ENCODE measurements around the gene STAP2.
"Not testable (repeated sequence)": the region's sequence is repeated elsewhere in the genome, so short reads cannot be mapped to it uniquely, and the experiment has no call there.

Gene STAP2

GRCh38 chr19:4301590-4302242, 36.9 kb downstream of the STAP2 start:
- DNase-seq (ENCODE audit: low read depth in 2 of 2, low spot score in 1 of 2): no peak

DNA sequence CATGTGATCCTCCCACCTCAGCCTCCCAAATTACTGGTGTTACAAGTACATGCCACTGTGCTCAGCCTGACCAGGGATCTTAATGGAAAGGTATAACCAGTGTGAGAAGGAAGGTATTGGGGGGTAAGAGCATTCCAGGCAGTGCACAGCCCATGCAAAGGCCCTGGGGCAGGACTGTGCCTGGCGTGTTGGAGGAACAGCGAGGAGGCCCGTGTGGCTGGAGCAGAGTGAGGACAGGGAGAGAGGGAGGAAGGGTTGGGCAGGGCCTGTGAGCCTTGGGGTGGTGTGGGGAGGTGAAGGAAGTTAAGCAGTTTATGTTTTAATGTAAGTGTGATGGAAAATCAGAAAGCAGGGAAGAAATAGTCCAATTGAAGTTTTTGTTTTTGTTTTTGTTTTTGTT, 38.0 kb downstream of the STAP2 start:
- no peak for DNase-seq (ENCODE audit: low read depth in 2 of 2, low spot score in 1 of 2)

DNA sequence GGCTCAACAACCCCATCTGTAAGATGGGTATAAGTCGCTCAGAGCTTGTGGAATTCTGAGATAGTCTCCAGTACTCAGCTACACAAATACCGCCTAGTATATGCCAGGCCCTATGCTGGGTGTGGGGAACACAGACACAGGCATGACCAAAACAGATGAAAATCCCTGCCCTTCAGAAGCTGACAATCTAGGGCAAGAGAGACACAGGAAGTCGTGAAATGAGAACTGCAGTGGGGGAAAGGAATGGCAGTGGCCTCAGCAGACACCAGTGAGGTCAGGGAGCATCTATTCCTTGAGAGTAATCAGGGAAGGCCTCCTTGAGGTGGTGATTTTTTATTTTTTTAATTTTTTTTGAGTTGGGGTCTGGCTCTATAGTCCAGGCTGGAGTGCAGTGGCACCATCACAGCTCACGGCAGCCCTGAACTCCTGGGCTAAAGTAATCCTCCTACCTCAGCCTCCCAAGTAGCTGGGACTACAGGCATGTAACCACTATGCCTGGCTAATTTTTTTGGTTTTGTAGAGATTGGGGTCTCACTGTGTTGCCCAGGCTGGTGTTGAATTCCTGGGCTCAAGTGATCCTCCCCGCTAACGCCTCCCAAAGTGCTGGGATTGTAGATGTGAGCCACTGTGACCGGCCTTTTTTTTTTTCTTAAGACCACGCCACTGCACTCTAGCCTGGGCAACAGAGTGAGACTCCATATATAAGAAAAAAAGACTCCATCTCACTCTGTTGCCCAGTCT, 39.6 kb downstream of the STAP2 start:
- no peak for DNase-seq (ENCODE audit: low read depth in 2 of 2, low spot score in 1 of 2)

DNA sequence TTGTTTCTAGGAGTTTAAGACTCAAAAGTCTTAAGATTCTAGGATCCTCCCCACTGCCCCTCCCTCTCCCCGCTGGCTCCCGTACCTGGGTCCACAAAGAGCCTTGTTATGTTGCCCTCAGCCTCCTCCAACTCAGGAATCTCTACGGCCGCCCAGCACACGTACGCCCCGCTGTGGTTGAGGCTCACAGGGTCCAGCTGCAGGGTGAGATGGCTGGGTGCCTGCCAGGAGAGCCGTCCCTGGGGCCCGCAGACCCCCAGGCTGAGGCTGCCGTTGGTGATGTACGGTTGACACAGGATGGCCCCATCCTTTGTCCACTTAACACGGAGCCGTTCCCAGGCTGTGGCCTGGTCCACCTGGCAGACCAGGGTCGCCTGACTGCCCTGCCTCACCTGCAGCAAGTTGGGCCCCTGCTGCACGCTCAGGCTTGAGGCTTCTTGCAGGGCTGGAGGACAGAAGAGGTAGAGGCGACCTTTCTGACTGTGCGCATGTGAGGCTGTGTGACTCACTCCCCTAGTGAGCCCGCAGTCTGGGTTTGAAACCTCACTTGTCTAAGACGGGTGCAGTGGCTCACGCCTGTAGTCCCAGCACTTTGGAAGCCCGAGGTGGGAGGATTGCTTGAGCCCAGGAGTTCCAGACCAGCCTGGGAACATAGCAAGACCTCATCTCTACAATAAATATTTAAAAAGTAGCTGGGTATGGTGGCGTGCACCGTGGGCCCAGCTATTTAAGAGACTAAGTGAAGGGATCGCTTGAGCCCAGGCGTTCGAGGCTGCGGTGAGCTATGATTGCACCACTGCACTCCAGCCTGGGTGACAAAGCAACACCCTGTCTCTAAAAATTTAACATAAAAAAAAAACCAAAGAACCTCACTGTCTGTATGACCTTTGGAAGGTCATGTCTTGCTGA, 40.5 kb downstream of the STAP2 start:
- no peak for DNase-seq (ENCODE audit: low read depth in 2 of 2, low spot score in 1 of 2)

DNA sequence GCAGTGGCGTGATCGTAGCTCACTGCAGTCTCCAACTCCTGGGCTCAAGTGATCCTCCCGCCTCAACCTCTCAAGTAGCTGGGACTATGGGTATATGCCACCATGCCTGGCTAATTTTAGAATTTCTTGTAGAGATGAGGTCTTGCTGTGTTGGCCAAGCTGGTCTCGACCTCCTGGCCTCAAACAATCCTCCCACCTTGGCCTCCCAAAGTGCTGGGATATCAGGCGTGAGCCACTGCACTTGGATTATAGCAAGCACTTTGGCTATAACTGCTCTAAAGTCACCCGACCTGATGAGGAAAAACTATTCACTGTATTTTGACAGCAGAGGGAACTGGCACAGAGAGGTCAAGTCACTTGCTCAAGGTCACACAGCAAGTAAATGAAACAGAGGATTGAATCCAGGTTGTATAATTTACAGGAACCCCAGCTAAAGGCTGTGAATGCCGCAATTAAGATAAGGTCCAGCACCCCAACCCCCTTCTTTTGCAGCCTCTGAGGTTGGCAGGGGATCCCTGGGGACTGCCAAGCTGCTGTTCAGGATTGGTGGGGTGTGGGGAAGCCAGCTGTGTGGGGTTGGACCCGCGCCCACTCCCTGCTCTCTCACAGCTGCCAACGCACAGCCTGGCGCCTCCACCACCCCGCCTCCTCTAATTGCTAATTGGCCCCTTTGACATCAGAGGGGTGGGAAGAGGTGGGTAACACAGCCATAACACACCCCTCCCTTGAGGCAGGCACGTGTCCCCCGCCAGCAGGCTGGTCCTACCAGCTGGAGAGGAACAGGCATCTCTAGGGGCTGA, 42.5 kb downstream of the STAP2 start:
- no peak for DNase-seq (ENCODE audit: low read depth in 2 of 2, low spot score in 1 of 2)

DNA sequence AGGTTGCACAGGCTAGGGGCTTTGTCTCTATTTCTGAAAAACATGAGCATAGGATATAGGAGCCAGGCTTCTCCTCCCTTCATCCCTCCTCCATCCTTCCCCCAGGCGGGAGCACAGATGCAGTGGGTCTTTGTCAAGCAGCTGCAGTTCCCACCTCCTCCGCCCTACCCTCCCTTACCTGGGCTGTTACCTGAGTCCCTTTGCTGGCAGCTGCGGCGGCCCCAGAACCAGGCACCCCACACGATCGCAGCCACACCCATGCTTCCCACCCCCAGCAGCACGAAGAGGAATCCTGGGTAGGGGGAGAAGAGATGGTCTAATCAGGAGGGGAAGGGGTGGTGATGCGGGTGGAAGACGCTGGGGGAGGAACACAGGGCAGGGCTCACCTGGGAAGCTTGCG, 44.2 kb downstream of the STAP2 start:
- no peak for DNase-seq (ENCODE audit: low read depth in 2 of 2, low spot score in 1 of 2)

GRCh38 chr19:4292515-4292914, 46.1 kb downstream of the STAP2 start:
- no peak for DNase-seq (ENCODE audit: low read depth in 2 of 2, low spot score in 1 of 2)

DNA sequence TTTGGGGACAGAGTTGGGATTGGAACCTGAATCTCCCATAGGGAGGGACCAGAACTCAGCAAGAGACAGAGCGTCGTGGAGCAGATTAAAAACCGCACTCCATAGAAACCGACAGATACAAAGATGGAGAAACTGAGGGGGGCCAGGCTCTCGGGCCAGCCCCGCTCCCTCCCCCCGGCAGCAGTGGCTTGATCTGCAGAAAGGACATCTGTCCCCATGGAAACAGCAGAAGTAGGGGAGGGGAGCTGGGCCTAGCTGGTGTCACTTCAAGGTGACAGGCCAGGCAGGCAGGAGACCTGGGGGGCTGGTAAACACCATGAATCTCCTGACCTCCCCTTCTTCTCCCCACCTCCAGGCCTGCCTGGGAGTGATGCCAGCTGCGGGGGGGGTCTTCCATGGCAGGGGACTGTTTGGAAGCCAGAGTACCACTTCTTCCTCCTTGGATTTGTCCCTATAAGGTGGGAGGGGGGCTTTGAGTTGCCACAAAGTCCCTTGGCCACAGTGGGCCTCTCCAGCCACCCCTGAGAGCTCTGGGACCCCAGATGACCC, 47.4 kb downstream of the STAP2 start:
- DNase-seq (ENCODE audit: low read depth in 2 of 2, low spot score in 1 of 2): no peak

- no peak for DNase-seq (ENCODE audit: low read depth in 2 of 2, low spot score in 1 of 2)
Observed at GRCh38 chr19:4288091-4288777, 50.4 kb downstream of the STAP2 start.

DNA sequence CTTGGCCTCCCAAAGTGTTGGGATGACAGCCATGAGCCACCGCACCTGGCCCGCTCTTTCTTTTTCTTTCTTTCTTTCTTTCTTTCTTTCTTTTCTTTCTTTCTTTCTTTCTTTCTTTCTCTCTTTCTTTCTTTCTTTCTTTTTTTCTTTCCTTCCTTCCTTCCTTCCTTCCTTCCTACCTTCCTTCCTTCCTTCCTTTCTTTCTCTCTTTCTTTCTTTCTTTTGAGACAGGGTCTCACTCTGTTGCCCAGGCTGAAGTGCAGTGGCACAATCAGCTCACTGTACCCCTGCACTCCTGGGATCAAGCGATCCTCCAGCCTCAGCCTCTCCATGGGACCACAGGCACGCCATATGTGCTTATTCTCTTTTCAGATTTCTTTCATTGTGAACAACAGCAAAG, 52.5 kb downstream of the STAP2 start:
- DNase-seq (ENCODE audit: low read depth in 2 of 2, low spot score in 1 of 2): not testable (repeated sequence)

DNA sequence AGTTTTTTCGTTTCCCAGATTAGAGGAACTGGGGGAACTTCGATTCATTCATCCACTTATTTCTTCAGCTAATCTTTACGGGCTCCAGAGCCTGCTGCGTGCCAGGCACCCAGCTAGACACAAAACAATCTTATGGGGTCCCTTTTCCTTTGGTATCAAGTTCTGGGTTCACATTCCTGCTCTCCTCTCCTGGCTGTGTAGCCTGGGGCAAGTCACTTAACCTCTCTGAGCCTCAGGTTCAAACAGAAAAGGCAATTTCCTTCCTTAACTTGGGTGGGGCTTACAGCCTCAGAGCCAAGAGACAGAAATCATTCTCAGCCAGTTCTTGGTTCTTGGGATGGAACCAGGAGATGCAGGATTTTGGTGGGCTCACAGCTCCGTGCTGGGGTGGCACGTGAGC, 53.7 kb downstream of the STAP2 start:
- no peak for DNase-seq (ENCODE audit: low read depth in 2 of 2, low spot score in 1 of 2)

DNA sequence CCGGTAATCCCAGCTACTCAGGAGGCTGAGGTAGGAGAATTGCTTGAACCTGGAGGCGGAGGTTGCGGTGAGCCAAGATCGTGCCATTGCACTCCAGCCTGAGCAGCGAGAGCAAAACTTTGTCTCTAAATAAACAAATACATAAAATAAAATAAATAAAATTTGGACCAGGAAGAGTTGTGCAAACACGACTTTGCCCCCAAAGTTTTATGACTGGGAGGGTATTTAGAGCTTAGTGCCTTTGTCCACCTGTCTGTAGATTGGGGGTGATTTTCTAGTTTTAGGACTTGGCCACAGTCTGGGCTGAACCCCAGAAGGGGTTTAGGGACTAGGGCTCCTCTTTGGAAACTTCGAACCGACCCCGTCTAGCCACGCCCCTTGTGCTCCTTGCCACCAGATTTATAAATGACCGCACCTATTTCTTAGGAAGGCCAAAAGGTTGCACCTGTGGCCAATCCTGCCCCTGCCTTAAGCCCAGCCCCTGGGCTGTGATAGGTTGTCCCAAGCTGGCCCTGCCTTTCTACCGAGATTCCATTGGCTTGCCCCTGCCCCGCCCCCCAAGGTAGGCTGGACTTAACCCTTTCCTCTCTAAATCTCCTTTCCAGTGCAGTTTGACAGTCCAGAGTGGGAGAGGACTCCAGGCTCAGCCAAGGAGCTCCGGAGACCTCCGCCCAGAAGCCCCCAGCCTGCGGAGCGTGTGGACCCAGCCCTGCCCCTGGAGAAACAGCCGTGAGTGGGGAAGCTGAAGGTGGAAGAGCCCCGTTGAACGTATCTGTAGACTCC, 54.3 kb downstream of the STAP2 start:
- no peak for DNase-seq (ENCODE audit: low read depth in 2 of 2, low spot score in 1 of 2)

DNA sequence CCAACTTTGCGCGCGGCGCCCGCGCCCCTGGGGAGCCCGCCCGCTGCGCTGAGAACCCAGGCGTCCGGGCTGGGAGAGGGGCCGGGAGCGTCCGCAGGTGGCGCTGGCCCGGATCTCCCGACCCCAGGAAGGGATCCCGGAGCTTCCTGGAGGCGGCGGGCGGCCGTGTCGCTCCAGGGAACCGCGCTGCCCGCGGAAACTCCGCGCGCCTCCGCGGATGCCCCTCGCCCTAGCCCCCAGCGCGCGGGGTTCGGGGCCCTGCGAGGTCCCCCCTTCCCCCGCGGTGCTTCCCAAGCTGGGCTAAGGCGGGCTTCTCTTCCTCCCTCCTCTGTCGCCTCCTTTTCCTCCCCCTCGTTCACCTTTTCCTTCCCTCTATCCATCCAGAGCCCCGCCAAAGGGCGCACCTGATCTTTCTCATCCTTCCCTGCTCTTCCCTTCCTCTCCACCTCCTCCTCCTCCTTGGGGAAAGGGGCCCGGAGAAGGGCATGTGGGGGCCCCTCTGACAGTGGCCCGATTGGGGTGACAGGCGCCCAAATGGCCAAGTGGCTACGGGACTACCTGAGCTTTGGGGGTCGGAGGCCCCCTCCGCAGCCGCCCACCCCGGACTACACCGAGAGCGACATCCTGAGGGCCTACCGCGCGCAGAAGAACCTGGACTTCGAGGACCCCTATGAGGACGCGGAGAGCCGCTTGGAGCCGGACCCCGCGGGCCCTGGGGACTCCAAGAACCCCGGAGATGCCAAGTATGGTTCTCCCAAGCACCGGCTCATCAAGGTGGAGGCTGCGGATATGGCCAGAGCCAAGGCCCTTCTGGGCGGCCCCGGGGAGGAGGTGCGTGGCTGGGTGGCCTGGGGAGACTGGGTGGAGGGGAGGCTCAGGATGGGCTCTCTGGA, 58.9 kb downstream of the STAP2 start:
- DNase-seq (ENCODE audit: low read depth in 2 of 2, low spot score in 1 of 2): no peak

GRCh38 chr19:4279267-4279529, 59.4 kb downstream of the STAP2 start:
- DNase-seq (ENCODE audit: low read depth in 2 of 2, low spot score in 1 of 2): no peak

DNA sequence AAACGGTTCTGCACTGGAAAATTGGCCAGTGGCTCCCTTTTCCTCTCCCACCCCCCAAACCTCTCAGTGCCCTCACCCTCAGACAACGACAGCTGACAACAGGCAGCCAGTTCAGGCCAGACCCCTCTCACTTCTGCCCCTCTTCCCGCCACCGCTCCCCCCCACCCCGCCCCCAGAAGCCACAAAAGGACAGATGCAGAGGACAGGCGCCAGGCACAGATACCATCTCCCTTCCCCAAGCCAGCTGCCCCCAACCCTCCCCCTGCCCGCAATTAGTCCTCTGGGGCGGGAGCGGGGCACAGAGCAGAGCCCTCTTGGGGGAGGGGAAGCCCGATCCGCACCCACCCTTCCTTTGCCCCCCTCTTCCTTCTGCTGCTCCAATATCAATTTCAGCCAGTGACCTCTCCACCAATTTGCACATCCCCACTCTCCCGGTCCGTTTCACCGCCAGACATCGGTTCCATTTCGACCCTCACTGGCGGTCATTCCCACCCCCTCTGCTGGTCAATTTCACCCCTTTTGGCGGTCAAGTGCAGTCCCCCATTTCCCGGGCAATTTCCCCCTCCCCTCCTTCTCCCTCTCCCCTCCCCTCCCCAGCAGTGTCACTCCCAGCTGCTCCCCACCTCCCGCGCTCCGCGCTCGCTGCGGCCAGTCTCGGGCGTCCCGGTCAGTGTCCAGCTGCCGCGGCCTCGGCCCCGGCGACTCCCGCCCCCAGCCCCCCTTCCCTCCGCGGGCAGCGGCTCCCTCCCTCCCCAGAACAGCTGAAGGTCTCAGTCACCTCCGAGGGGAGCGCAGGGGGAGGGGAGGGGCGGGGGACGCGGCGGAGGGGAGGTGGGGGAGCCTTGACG, 60.0 kb downstream of the STAP2 start, which contains the start of gene SHD:
TSS of gene SHD (plus strand) at position 848 of the 848 bp plus-strand sequence. CDS start 798 bp downstream, outside the sequence.
- DNase-seq (ENCODE audit: low read depth in 2 of 2, low spot score in 1 of 2): no peak

GRCh38 chr19:4278010-4278409, 60.6 kb downstream of the STAP2 start:
- DNase-seq (ENCODE audit: low read depth in 2 of 2, low spot score in 1 of 2): no peak

DNA sequence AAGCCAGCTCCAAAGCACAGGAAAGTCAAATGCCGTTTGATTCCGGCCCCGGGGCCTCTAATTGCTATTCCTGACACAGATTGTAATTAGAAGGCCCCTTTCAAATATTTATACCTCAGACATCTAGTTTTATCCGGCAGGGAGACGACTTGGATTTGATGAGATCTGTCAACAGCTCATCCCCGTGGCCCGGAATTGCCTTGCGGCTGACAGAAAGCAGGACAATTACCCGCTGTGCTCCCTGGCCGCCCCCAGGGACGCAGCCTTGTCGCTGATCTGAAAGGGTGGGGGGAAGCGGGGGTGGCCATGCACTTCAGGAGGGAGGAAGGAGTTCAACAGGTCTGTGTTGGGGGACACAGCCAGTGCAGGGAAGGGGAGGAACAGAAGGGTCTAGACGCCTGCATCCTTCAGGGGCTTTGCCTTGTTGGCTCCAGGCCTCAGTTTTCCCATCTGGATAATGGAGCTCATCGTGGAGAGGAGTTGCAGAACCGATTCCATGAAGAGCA, 61.4 kb downstream of the STAP2 start:
- no peak for DNase-seq (ENCODE audit: low read depth in 2 of 2, low spot score in 1 of 2)
